Transverse colon (tissue), 4 donors: ENCODE results near the gene RGS19.

ENCODE experiments used
- CTCF ChIP-seq, 5 experiments: fragments of 200-600 bp in 3 of 5; fragments of 450-650 bp in 2 of 5; sonication (generic) in 3 of 5; IDR thresholded peaks; 1 replicate in 2 of 5; 2 replicates in 3 of 5; pipeline ENCODE4 v1.5.1; 2016 to 2017; ENCODE audit warnings: antibody characterized with exemption in 5 of 5, inconsistent platforms in 3 of 5, mild to moderate bottlenecking in 2 of 5, moderate library complexity in 1 of 5
- POLR2A ChIP-seq: fragments of 450-650 bp; IDR thresholded peaks from one replicate; pipeline ENCODE4 v1.6.1; 2016; ENCODE audit warnings: antibody characterized with exemption, mild to moderate bottlenecking, moderate library complexity
- POLR2AphosphoS5 ChIP-seq, 3 donors: sonication (generic); formaldehyde crosslinking; IDR thresholded peaks; one replicate each; pipeline ENCODE4 v1.6.1; 2016; ENCODE audit warnings: antibody characterized with exemption in 3 of 3

GRCh38 chr20:64027981-64028685 is 51.2 kb downstream of the RGS19 start:
- TF ChIP-seq CTCF (IDR thresholded peaks at IDR 0.05) (no peak), POLR2A (no peak), POLR2AphosphoS5 (IDR thresholded peaks at IDR 0.05) (peak; percentile 56 to 90 (median 63))
